ENCODE results near the gene TM4SF20.

The TM4SF20 gene

DNA sequence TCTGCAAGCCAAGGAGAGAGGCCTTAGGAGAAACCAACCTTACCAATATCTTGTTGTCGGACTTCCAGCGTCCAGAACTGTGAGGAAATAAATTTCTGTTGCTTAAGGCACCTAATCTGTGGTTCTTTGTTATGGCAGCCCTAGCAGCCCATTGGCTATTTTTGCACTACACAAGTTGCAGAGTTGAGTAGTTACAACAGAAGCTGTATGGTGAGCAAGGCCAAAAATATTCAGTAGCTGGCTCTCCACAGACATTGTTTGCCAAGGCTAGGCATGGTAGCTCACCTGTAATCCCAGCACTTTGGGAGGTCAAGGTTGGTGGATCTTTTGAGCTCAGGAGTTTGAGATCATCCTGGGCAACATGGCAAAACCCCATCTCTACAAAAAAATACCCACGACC lies 35.7 kb upstream of the TM4SF20 start:
- DNase-seq (ENCODE audit: low read depth) = peak; percentile 73
- TF ChIP-seq, protein P1, sequence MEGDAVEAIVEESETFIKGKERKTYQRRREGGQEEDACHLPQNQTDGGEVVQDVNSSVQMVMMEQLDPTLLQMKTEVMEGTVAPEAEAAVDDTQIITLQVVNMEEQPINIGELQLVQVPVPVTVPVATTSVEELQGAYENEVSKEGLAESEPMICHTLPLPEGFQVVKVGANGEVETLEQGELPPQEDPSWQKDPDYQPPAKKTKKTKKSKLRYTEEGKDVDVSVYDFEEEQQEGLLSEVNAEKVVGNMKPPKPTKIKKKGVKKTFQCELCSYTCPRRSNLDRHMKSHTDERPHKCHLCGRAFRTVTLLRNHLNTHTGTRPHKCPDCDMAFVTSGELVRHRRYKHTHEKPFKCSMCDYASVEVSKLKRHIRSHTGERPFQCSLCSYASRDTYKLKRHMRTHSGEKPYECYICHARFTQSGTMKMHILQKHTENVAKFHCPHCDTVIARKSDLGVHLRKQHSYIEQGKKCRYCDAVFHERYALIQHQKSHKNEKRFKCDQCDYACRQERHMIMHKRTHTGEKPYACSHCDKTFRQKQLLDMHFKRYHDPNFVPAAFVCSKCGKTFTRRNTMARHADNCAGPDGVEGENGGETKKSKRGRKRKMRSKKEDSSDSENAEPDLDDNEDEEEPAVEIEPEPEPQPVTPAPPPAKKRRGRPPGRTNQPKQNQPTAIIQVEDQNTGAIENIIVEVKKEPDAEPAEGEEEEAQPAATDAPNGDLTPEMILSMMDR (conservative IDR thresholded peaks at IDR 0.05; ENCODE audit: low read length) = no peak
- no peak overlapping the region for H3K4me3 ChIP-seq (ENCODE audit: low read length)

DNA sequence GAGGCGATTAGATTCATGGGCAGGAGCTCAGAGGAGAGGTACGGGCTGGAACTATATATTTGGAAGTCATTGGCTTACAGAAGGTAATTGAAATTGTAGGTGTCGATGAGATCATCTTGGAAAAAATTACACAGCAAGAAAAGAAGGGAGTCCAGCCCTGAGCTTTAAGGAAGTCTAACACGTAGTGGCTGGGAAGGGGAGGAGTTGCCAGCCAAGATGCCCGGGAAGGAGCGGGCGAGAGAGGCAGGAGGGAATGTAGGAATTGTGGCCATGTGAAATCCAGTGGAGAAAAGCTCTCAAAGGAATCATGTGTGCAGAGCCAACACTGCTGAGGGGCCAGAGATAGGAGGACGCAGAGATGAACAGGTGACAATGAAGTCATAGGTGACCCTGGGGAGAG lies 34.3 kb upstream of the TM4SF20 start:
- H3K4me3 ChIP-seq (ENCODE audit: low read length) = no peak overlapping the region
- DNase-seq (ENCODE audit: low read depth) = no peak
- TF ChIP-seq, protein P1 (conservative IDR thresholded peaks at IDR 0.05; ENCODE audit: low read length) = no peak

DNA sequence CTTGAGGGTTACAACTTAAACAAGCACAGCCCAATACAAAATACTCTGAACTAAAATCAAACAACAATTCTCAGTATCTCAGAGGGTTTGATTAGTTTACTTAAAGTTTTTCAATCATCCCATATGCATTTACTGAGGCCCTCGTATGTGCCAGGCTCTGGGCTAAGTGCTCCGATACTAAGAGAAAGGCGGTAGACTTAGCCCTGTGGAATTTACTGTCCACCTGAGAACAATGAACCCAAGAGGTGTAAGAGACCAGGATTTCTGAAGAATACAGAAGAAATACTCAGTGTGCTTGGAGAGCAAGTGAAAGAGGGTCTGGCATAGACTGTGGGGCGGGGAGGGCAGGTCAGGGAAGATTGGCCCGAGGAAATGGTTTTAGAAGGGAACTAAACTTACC lies 33.8 kb upstream of the TM4SF20 start:
- no peak for DNase-seq (ENCODE audit: low read depth)
- TF ChIP-seq, protein P1 (conservative IDR thresholded peaks at IDR 0.05; ENCODE audit: low read length) = no peak
- H3K4me3 ChIP-seq (ENCODE audit: low read length) = no peak overlapping the region

DNA sequence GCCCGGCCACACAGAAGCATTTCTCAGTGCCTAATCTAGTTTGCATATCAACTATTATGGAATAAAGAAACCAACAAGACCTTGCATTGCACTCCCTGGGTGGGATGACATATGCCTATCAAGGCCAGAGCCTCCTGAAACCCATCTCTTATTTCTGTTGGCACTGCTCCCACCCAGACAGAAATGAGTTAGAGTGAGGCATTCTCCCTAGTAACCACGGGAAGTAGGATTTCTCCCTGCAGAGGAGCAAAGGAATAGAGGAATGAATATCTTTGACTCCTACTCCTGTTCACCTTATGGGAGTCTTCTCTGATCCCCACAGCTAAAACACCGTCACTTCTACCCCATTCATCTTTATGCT lies 32.9 kb upstream of the TM4SF20 start:
- H3K4me3 ChIP-seq (ENCODE audit: low read length) = no peak overlapping the region
- TF ChIP-seq, protein P1 (conservative IDR thresholded peaks at IDR 0.05; ENCODE audit: low read length) = no peak
- no peak for DNase-seq (ENCODE audit: low read depth)

DNA sequence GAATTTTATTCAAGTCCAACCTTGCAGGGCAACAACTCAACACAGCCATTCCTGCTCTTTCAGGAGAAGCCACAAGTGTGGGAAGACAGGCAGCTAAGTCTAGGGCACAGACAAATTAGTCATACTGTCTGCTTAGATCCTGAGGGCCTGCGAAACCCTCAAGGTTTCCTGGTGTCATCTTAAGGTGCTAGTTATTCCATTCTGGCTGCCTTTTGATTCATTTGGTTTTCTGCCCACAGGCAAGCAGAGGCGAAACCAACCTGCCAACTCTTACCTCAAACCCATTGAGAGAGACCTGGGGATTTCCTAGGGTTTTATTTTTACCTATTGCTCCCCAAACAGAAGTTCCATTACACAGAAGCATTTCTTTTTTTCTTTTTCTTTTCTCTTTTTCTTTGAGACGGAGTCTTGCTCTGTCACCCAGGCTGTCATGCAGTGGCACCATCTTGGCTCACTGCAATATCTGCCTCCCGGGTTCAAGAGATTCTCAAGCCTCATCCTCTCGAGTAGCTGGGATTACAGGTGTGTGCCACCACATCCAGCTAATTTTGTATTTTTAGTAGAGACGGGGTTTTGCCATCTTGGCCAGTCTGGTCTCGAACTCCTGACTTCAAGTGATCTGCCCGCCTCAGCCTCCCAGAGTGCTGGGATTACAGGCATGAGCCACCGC lies 32.3 kb upstream of the TM4SF20 start:
- peak; percentile 40 for DNase-seq (ENCODE audit: low read depth)
- no peak overlapping the region for H3K4me3 ChIP-seq (ENCODE audit: low read length)
- TF ChIP-seq, protein P1 (conservative IDR thresholded peaks at IDR 0.05; ENCODE audit: low read length) = no peak

DNA sequence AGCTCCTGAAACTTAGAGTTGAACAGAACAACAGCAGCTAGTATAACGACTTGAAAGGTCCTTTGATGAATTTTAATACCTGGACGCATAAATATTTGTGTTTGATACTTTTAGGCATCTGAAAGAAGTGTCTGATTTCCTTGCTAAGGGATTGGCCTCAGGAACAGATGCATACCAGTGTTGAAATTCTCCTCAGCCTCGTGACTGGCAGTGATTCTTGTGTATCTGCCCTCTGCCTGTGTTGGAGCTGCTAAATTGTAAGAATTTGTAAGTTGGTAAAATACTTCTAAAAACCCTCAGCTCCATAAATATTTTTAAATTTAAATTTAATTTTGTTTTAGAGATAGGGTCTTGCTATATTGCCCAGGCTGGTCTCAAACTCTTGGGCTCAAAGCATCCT lies 31.1 kb upstream of the TM4SF20 start:
- H3K4me3 ChIP-seq (ENCODE audit: low read length) = no peak overlapping the region
- DNase-seq (ENCODE audit: low read depth) = peak; percentile 42
- TF ChIP-seq, protein P1 (conservative IDR thresholded peaks at IDR 0.05; ENCODE audit: low read length) = no peak

DNA sequence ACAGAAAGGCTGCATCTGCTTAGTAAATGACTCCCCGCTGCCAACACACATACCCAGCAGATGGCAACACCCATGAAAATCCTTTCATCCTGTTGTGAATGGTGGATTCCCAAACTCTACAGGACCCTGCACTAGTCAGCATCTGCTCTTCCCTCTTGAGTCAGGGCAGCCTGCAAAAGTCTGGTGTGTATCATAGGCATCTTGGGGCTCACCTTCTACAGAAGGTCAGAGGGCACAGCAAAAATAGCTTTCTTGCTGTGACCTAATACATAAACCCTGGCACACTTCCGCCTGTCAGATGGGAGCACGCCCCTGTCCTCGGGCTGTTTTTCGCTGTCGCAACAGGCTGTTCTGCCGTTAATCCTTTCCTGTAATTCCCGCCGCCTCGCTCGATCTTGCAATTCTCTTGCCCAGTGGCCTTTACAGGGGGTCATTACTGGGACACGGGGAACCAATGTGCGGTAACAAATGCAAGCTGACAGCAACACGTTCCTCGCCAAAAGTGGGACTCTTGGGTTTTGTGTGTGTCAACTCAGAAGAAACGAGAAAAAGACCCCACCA lies 28.6 kb upstream of the TM4SF20 start:
- TF ChIP-seq, protein P1 (conservative IDR thresholded peaks at IDR 0.05; ENCODE audit: low read length) = no peak
- no peak overlapping the region for H3K4me3 ChIP-seq (ENCODE audit: low read length)
- DNase-seq (ENCODE audit: low read depth) = peak; percentile 22

All from AG10803 (cell line).